Heart left ventricle (tissue), 16 donors: ENCODE measurements around the gene CLK3. TPM values are rescaled to one million over a fixed set of nuclear protein-coding genes. Genes with fewer than 3 reads are reported as not detected.

Experiments used
- ATAC-seq, 4 donors: fragments of 200-7000 bp; cut with Tn5 transposase; one replicate each; pipeline ENCODE4 v1.9.1; 2020 to 2022; ENCODE audit warnings: moderate library complexity in 4 of 4, mild to moderate bottlenecking in 3 of 4, moderate number of reproducible peaks in 1 of 4
- DNase-seq, 5 donors: peaks; one replicate each; pipeline ENCODE4 v3.0.0-alpha.2; 2020
- H3K27ac ChIP-seq, 12 donors: fragments of 200-600 bp; sonication (generic) in 4 of 12; one replicate each; pipeline versions ENCODE4 v1.5.0 to v1.8.0; 2016 to 2022; ENCODE audit warnings: mild to moderate bottlenecking in 2 of 12
- H3K27me3 ChIP-seq, 9 donors: fragments of 200-600 bp; sonication (generic) in 2 of 9; one replicate each; pipeline versions ENCODE4 v1.5.1 to v1.8.0; 2016 to 2022; ENCODE audit warnings: mild to moderate bottlenecking in 3 of 9
- H3K36me3 ChIP-seq, 9 donors: fragments of 200-600 bp; sonication (generic) in 2 of 9; one replicate each; pipeline versions ENCODE4 v1.5.0 to v1.8.0; 2018 to 2022; ENCODE audit warnings: mild to moderate bottlenecking in 2 of 9
- H3K4me1 ChIP-seq, 12 donors: fragments of 200-600 bp; sonication (generic) in 4 of 12; one replicate each; pipeline versions ENCODE4 v1.5.0 to v1.8.0; 2016 to 2022; ENCODE audit warnings: mild to moderate bottlenecking in 3 of 12
- H3K4me3 ChIP-seq, 12 donors: fragments of 200-600 bp; sonication (generic) in 4 of 12; one replicate each; pipeline versions ENCODE4 v1.5.0 to v1.8.0; 2017 to 2022; ENCODE audit warnings: mild to moderate bottlenecking in 9 of 12, moderate library complexity in 4 of 12
- H3K9me3 ChIP-seq, 12 donors: fragments of 200-600 bp; sonication (generic) in 4 of 12; one replicate each; pipeline versions ENCODE4 v1.5.0 to v1.8.0; 2016 to 2022; ENCODE audit warnings: mild to moderate bottlenecking in 1 of 12
- POLR2A ChIP-seq, 2 donors: fragments of 450-650 bp; IDR thresholded peaks; one replicate each; pipeline ENCODE4 v1.6.1; 2017; ENCODE audit warnings: antibody characterized with exemption in 2 of 2, mild to moderate bottlenecking in 2 of 2, moderate library complexity in 2 of 2
- WGBS, 4 donors: extraction: QIAGEN DNeasy Blood & Tissue Kit in 2 of 4; methylation state at CpG; one replicate each; pipeline versions ENCODE4 v1.1.5 to v1.1.7; 2013 to 2018; 5-methylcytosine and 5-hydroxymethylcytosine counted together
- intact Hi-C, 10 donors: fragments of 100-400 bp; cut with DNase I; formaldehyde crosslinking; loops; one replicate each; pipeline versions ENCODE4 v1.11.1 to v1.14.2; 2022
- long read RNA-seq, 3 donors: library from polyadenylated mRNA; unstranded; transcript quantifications; one replicate each; pipeline ENCODE4 v2.0.0, GENCODE V29; 2020 to 2021
- polyA plus RNA-seq, 2 donors: library from polyadenylated mRNA; stranded (reverse); fragments of 200-250 nt; gene quantifications; one replicate each; pipeline ENCODE4 v1.2.3, GENCODE V29; 2013
- total RNA-seq, 9 donors: library from RNA; depleted of rRNA in 2 of 9; stranded (reverse); fragments of >200 nt in 2 of 9; fragmentation: NEBNext Ultra II Directional in 3 of 9; extraction: Animal tissue kit (Norgen Biotek cat#: 25700) in 3 of 9; gene quantifications; one replicate each; pipeline versions ENCODE4 v1.1.0 to v1.2.4, GENCODE V29; 2016 to 2023
- TF ChIP-seq, protein P1 (sequence below), 12 donors: fragments of 200-600 bp; sonication (generic) in 4 of 12; IDR thresholded peaks; one replicate each; pipeline versions ENCODE4 v1.5.0 to v1.8.0; 2018 to 2022; ENCODE audit warnings: antibody characterized with exemption in 12 of 12, mild to moderate bottlenecking in 5 of 12
- donor health status: ischemic (EF 13 %, LVEDD 7.1; RV severe dilation, severe dysfunction).
- donor health status: healthy with polysubstance abuse.
- donor health status: DM: no; HTN: yes; CAD: no.
- donor health status: DM: no; HTN: no; CAD: no.
- donor health status: ischemic (EF 25% LVEDD 6.9; RV normal size, moderate dysfunction).
- donor health status: ischemic (EF 25% LVEDD 5.7; RV mildly dilated, moderate dysfunction).
- donor health status: healthy.
- donor health status: DM: yes; HTN: yes; CAD: no.
- donor health status: ischemic (EF 35%, LVEDD 5.7; RV mildly dilated, moderate dysfunction).
- donor health status: nonischemic (EF 11% LVEDD 7.7; RV severe dilation, severe dysfunction).
- donor health status: DM: yes; HTN: yes; CAD: no.
- donor health status: PGD.
- donor health status: ischemic (EF 29% LVEDD 5.4; RV normal size, mild dysfunction).
- donor health status: nonischemic (EF 23%, LVEDD 6.1; RV moderate dilation, normal function).

Gene CLK3
- total RNA-seq = 10 to 100 TPM; 32.8 to 75.9 (median 49.9) TPM
- 10 to 100 TPM; 31.0 to 43.5 TPM for polyA plus RNA-seq
- long read RNA-seq, donor 1, transcript CLK3-202 (13 exons, 2,621 nt) = major isoform, 30 of 63 reads
- long read RNA-seq, donor 1, partial matches to known transcripts = 13 of 63 reads
- long read RNA-seq, donor 1, other reads (novel, unspliced or antisense) = 17 of 63 reads
- long read RNA-seq, donor 2, transcript CLK3-202 (13 exons, 2,621 nt) = major isoform, 108 of 160 reads
- long read RNA-seq, donor 2, partial matches to known transcripts = 22 of 160 reads
- long read RNA-seq, donor 2, other reads (novel, unspliced or antisense) = 29 of 160 reads
- long read RNA-seq, donor 3, transcript CLK3-202 (13 exons, 2,621 nt) = major isoform, 22 of 38 reads
- long read RNA-seq, donor 3, partial matches to known transcripts = 6 of 38 reads
- long read RNA-seq, donor 3, other reads (novel, unspliced or antisense) = 10 of 38 reads

DNA sequence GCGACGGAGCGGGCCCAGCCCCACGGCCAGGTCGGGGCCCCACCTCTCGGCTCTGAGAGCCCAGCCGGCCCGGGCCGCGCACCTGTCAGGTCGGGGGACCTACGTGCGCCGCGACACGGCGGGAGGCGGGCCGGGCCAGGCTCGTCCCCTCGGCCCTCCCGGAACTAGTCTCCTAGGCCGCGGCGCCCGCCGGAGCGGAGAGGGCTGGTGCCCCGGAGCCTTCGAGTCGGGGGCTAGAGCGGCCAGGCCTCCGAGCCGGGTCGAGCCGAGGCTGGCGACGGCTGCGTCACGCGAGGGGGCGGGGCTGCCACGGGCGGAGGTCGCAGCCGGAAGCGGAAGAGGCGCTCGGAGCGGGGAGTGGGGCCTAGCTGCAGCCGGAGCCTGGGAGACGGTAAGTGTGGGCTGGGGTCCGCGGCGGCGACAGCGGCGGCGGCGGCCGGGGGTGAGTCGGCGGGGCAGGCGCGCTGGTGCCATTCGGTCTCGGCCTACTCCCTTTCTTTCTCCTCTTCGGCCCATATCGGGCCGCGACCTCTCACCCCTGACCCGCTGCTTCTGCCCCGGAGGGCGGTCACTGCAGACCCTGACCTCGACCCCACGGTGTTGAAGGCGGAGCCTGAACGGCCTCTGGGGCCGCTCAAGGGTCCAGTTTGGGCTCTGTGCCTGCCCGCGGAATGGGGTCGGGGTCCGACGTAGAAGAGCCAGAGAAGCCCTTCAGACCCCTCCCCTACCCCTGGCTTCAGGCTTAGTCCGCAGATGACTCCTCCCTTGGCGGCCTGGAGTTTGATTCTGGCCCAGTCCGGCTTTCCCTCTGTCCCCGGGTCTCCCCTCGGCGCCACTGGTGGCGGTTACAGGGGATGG, at the start of gene CLK3:
Gene CLK3 (plus strand): TSS at position 329 of the 858 bp plus-strand sequence. CDS start 3,361 bp downstream, outside the sequence.
- H3K4me1 ChIP-seq = peaks cover 3 to 70% (median 39%) of the 10 kb centered on the region in 12 donors
- intact Hi-C loops = loop anchor here in 9 of 10 donors (1.0 to 10.0 kb wide), 9 partner anchors 17 to 227 kb away; partner anchors contain the start of genes UBL7 (in 7 of the 9), ARID3B (in 5 of the 9) and ULK3 (in 1 of the 9)

DNA sequence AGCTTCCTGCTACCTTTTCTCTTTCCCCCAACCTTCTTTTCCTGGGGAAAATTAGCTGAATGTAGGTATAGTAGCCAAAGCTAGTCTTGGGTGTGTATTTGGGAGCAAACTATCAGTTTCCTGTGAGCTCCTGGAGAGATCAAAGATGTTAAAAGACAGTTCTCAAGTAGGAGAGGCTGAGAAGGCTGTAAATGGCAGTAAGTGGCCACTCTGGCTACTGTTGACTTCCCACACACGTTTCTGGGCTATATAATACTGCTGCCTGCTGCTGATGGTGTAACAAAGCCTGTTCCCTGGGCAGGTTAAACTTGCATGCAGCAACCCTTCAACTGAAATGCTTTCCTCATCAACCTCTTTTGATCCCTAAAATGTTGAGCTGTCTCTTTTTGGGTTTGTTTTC, 47.0 kb upstream of the CLK3 start:
- peaks cover 0 to 23% (median 7%) of the 10 kb centered on the region in 9 donors for H3K36me3 ChIP-seq
- TF ChIP-seq POLR2A (IDR thresholded peaks at IDR 0.05) = no peak
- TF ChIP-seq, protein P1, sequence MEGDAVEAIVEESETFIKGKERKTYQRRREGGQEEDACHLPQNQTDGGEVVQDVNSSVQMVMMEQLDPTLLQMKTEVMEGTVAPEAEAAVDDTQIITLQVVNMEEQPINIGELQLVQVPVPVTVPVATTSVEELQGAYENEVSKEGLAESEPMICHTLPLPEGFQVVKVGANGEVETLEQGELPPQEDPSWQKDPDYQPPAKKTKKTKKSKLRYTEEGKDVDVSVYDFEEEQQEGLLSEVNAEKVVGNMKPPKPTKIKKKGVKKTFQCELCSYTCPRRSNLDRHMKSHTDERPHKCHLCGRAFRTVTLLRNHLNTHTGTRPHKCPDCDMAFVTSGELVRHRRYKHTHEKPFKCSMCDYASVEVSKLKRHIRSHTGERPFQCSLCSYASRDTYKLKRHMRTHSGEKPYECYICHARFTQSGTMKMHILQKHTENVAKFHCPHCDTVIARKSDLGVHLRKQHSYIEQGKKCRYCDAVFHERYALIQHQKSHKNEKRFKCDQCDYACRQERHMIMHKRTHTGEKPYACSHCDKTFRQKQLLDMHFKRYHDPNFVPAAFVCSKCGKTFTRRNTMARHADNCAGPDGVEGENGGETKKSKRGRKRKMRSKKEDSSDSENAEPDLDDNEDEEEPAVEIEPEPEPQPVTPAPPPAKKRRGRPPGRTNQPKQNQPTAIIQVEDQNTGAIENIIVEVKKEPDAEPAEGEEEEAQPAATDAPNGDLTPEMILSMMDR (IDR thresholded peaks at IDR 0.05) = no peak
- 76 to 95% (median 83%) methylated on average over 1 of the region's 1 CpG for WGBS, 4 donors
- H3K4me3 ChIP-seq = no peak overlapping the region
- DNase-seq (no peak), ATAC-seq (no peak)
- peaks cover 0 to 22% (median 9%) of the 10 kb centered on the region in 12 donors for H3K4me1 ChIP-seq
- H3K27me3 ChIP-seq = no peaks in the 10 kb centered on the region
- intact Hi-C loops = no loop called here
- H3K27ac ChIP-seq = no peak overlapping the region
- H3K9me3 ChIP-seq = no peaks in the 10 kb centered on the region

More for the DNA sequence above, at the start of gene CLK3:
- ATAC-seq (peak; percentile 70 to 90 (median 85)), DNase-seq (peak; percentile 96 to 98 (median 98))
- H3K9me3 ChIP-seq = no peaks in the 10 kb centered on the region
- TF ChIP-seq POLR2A (IDR thresholded peaks at IDR 0.05) = peak in 1 of 2 donors; percentile 85
- TF ChIP-seq, protein P1 (IDR thresholded peaks at IDR 0.05) = no peak
- H3K36me3 ChIP-seq = peaks cover 0 to 35% (median 18%) of the 10 kb centered on the region in 9 donors
- H3K27me3 ChIP-seq = no peaks in the 10 kb centered on the region
- 0 to 1% (median 1%) methylated on average over 66 to 91 of the region's 91 CpGs; no CpG with 5 or more reads in 1 of the 4 donors for WGBS, 4 donors
- H3K27ac ChIP-seq = peak within 1 kb of the TSS; percentile 92 to 100 (median 97)
- peak within 1 kb of the TSS; percentile 68 to 100 (median 92) for H3K4me3 ChIP-seq

DNA sequence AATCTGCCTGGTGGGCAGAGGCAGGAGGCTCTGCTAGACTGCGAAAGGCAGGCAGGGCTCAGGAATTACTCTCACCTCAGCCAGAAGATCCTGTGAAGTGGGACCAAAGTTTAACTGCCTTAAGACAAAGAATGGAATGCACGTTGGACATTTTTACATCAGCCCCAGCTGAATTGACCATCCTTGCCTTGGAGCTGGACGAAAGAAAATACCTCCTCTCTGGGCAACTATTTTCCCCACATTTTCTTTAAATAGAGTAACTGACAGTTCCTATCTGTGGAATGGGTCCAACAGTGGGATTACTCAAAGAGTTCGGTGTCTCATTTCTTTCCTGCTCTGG, 45.9 kb upstream of the CLK3 start:
- 81 to 90% (median 88%) methylated on average over 4 of the region's 4 CpGs for WGBS, 4 donors
- DNase-seq = no peak
- H3K9me3 ChIP-seq = no peaks in the 10 kb centered on the region
- no peak for TF ChIP-seq POLR2A (IDR thresholded peaks at IDR 0.05)
- TF ChIP-seq, protein P1 (IDR thresholded peaks at IDR 0.05) = no peak
- H3K27me3 ChIP-seq = no peaks in the 10 kb centered on the region
- H3K4me3 ChIP-seq = no peak overlapping the region
- no peak for ATAC-seq
- H3K36me3 ChIP-seq = peaks cover 0 to 29% (median 17%) of the 10 kb centered on the region in 9 donors
- intact Hi-C loops = no loop called here
- peak overlapping the region in 3 of 12 donors; percentile 32 to 54 (median 50) for H3K27ac ChIP-seq
- peaks cover 0 to 22% (median 9%) of the 10 kb centered on the region in 12 donors for H3K4me1 ChIP-seq
